GM12878 (cell line): Measurements from ENCODE around the gene CTNNBL1. TPM values are rescaled to one million over a fixed set of nuclear protein-coding genes. Genes with fewer than 3 reads are reported as not detected.

Source experiments
- ATAC-seq: fragments of 200-7000 bp; cut with Tn5 transposase; 3 replicates; pipeline ENCODE4 v1.9.1; 2020; ENCODE audit warnings: mild to moderate bottlenecking, moderate library complexity
- BruUV-seq: library from RNA; stranded (reverse); fragments of 400-500 nt; replicated peaks from 2 replicates; lab custom pipeline; 2021; lab: Mats Ljungman, UMichigan
- CTCF ChIA-PET: fragments of 300-600 bp; sonication (Branson Sonifier 250); formaldehyde crosslinking; extraction: SDS; loops from one replicate; lab custom pipeline; 2021; ENCODE audit warnings: inconsistent platforms; lab: Yijun Ruan, JAX
- POLR2A ChIA-PET: fragments of 350-600 bp; formaldehyde crosslinking; extraction: SDS; loops from one replicate; lab custom pipeline; 2021; ENCODE audit warnings: inconsistent platforms; lab: Charles Lee
- RAD21 ChIA-PET: fragments of 300-600 bp; sonication (Branson Sonifier 250); formaldehyde crosslinking; loops from one replicate; lab custom pipeline; 2023; ENCODE audit warnings: antibody characterized with exemption; ENCODE audit not compliant: unreplicated experiment; lab: Charles Lee
- SMC1A ChIA-PET: fragments of 300-600 bp; sonication (Branson Sonifier 250); formaldehyde crosslinking; loops from one replicate; lab custom pipeline; 2023; ENCODE audit not compliant: unreplicated experiment, uncharacterized antibody; lab: Charles Lee
- DNase-seq: peaks from one replicate; pipeline ENCODE4 v3.0.0-alpha.2; 2011; ENCODE audit warnings: low read depth, low spot score
- FAIRE-seq: peaks from 3 replicates; lab custom pipeline; 2011; peaks lifted over from hg19 to GRCh38; lab: Jason Lieb, UNC
- H2AFZ ChIP-seq: 2 replicates; pipeline ENCODE4 v1.6.0; 2011; ENCODE audit warnings: low read depth, low read length, control low read depth; ENCODE audit not compliant: control insufficient read depth
- H3K27ac ChIP-seq: 2 replicates; pipeline ENCODE4 v1.5.1; 2011; ENCODE audit warnings: control low read depth; ENCODE audit not compliant: control insufficient read depth, insufficient read depth
- H3K27me3 ChIP-seq, 2 experiments: replicated peaks in 1 of 2; 2 replicates each; pipeline versions ENCODE4 v1.6.0 to v1.6.1; 2011; ENCODE audit warnings: low read length in 1 of 2; ENCODE audit not compliant: control insufficient read depth in 2 of 2, insufficient read depth in 2 of 2
- H3K36me3 ChIP-seq, 2 experiments: 2 replicates each; pipeline ENCODE4 v1.5.1; 2011; ENCODE audit warnings: low read length in 1 of 2; ENCODE audit not compliant: control insufficient read depth in 2 of 2, insufficient read depth in 2 of 2
- H3K4me1 ChIP-seq: 2 replicates; pipeline ENCODE4 v1.6.1; 2011; ENCODE audit warnings: mild to moderate bottlenecking, low read length, moderate library complexity, mixed read lengths; ENCODE audit not compliant: control insufficient read depth, insufficient read depth
- H3K4me2 ChIP-seq: 2 replicates; pipeline ENCODE4 v1.6.0; 2011; ENCODE audit warnings: control low read depth; ENCODE audit not compliant: control insufficient read depth, insufficient read depth
- H3K4me3 ChIP-seq: fragments of 200-600 bp; sonication (generic); 2 replicates; pipeline ENCODE4 v1.5.1; 2016
- H3K79me2 ChIP-seq: 2 replicates; pipeline ENCODE4 v1.6.0; 2011; ENCODE audit warnings: low read length; ENCODE audit not compliant: control insufficient read depth, insufficient read depth
- H3K9ac ChIP-seq: 2 replicates; pipeline ENCODE4 v1.8.0; 2011; ENCODE audit warnings: low read length, control low read depth, mixed read lengths; ENCODE audit not compliant: control insufficient read depth, insufficient read depth
- H3K9me3 ChIP-seq: replicated peaks from 3 replicates; pipeline ENCODE4 v1.5.1; 2011; ENCODE audit warnings: mild to moderate bottlenecking, low read length; ENCODE audit not compliant: control insufficient read depth, insufficient read depth
- H4K20me1 ChIP-seq: 2 replicates; pipeline ENCODE4 v1.6.0; 2011; ENCODE audit not compliant: control insufficient read depth, insufficient read depth
- DPF2 ChIP-seq: fragments of 450-650 bp; IDR thresholded peaks from 2 replicates; pipeline ENCODE4 v1.6.1; 2017; ENCODE audit warnings: mild to moderate bottlenecking
- KLF5 ChIP-seq: fragments of 450-650 bp; IDR thresholded peaks from 2 replicates; pipeline ENCODE4 v1.6.1; 2014; ENCODE audit warnings: mild to moderate bottlenecking; ENCODE audit not compliant: partially characterized antibody
- PML ChIP-seq: IDR thresholded peaks from 2 replicates; pipeline ENCODE4 v1.6.1; 2012; ENCODE audit warnings: low read length, inconsistent platforms
- WGBS: methylation state at CpG from one replicate; pipeline ENCODE4 v1.1.6; 2016; ENCODE audit warnings: low lambda C conversion rate; ENCODE audit not compliant: insufficient replicate concordance, insufficient coverage; ENCODE audit errors: missing lambda C conversion rate; 5-methylcytosine and 5-hydroxymethylcytosine counted together
- in situ Hi-C: fragments of 300-500 bp; cut with MboI; formaldehyde crosslinking; loops from 9 replicates; pipeline ENCODE4 v1.14.3; 2018; ENCODE audit warnings: mixed read lengths
- intact Hi-C: fragments of 100-400 bp; cut with micrococcal nuclease; formaldehyde crosslinking; loops from one replicate; pipeline ENCODE4 v1.14.2; 2022; ENCODE audit not compliant: unreplicated experiment
- polyA plus RNA-seq, 11 experiments: library from polyadenylated mRNA; depleted of rRNA in 4 of 11; unstranded in 6 of 11; stranded (reverse) in 5 of 11; fragments of >200 nt; fragmentation: Nextera tagmentation in 4 of 11; fragmentation: Illumina TruSeq in 1 of 11; extraction: Ambion mirVana in 4 of 11; extraction: Trizol in 1 of 11; gene quantifications; 1 replicate in 1 of 11; 2 replicates in 10 of 11; pipeline versions ENCODE4 v1.2.1 to v1.2.3, GENCODE V29; 2011 to 2016; ENCODE audit warnings: inconsistent platforms in 2 of 11, missing spikeins in 2 of 11, low read depth in 1 of 11
- total RNA-seq, 4 experiments: library from RNA; depleted of rRNA in 3 of 4; stranded (reverse); fragments of >200 nt in 3 of 4; fragmentation: Illumina TruSeq in 1 of 4; extraction: Trizol in 1 of 4; gene quantifications; 2 replicates each; pipeline versions ENCODE4 v1.2.1 to v1.2.3, GENCODE V29; 2013 to 2021
- TF ChIP-seq, protein P1 (sequence below): fragments of 450-650 bp; IDR thresholded peaks from 2 replicates; pipeline ENCODE4 v1.6.1; 2017; ENCODE audit warnings: mild to moderate bottlenecking, moderate library complexity
- TF ChIP-seq, protein P2 (sequence below): IDR thresholded peaks from 2 replicates; pipeline ENCODE4 v1.6.1; 2011; ENCODE audit warnings: mild to moderate bottlenecking, low read depth, low read length, moderate library complexity; ENCODE audit not compliant: insufficient replicate concordance

CTNNBL1 gene
- total and polyA plus RNA-seq, 10 of the 15 experiments (the other 5 are each of a cell fraction or from before 2014, with no cell fraction given), result 43.1 to 102 (median 67.8) TPM

- TF ChIP-seq, protein P1, sequence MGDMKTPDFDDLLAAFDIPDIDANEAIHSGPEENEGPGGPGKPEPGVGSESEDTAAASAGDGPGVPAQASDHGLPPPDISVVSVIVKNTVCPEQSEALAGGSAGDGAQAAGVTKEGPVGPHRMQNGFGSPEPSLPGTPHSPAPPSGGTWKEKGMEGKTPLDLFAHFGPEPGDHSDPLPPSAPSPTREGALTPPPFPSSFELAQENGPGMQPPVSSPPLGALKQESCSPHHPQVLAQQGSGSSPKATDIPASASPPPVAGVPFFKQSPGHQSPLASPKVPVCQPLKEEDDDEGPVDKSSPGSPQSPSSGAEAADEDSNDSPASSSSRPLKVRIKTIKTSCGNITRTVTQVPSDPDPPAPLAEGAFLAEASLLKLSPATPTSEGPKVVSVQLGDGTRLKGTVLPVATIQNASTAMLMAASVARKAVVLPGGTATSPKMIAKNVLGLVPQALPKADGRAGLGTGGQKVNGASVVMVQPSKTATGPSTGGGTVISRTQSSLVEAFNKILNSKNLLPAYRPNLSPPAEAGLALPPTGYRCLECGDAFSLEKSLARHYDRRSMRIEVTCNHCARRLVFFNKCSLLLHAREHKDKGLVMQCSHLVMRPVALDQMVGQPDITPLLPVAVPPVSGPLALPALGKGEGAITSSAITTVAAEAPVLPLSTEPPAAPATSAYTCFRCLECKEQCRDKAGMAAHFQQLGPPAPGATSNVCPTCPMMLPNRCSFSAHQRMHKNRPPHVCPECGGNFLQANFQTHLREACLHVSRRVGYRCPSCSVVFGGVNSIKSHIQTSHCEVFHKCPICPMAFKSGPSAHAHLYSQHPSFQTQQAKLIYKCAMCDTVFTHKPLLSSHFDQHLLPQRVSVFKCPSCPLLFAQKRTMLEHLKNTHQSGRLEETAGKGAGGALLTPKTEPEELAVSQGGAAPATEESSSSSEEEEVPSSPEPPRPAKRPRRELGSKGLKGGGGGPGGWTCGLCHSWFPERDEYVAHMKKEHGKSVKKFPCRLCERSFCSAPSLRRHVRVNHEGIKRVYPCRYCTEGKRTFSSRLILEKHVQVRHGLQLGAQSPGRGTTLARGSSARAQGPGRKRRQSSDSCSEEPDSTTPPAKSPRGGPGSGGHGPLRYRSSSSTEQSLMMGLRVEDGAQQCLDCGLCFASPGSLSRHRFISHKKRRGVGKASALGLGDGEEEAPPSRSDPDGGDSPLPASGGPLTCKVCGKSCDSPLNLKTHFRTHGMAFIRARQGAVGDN, result no peak
- no peak for TF ChIP-seq DPF2
Measured at GRCh38 chr20:37879843-37880242, 186.0 kb downstream of the CTNNBL1 start (continued).

DNA sequence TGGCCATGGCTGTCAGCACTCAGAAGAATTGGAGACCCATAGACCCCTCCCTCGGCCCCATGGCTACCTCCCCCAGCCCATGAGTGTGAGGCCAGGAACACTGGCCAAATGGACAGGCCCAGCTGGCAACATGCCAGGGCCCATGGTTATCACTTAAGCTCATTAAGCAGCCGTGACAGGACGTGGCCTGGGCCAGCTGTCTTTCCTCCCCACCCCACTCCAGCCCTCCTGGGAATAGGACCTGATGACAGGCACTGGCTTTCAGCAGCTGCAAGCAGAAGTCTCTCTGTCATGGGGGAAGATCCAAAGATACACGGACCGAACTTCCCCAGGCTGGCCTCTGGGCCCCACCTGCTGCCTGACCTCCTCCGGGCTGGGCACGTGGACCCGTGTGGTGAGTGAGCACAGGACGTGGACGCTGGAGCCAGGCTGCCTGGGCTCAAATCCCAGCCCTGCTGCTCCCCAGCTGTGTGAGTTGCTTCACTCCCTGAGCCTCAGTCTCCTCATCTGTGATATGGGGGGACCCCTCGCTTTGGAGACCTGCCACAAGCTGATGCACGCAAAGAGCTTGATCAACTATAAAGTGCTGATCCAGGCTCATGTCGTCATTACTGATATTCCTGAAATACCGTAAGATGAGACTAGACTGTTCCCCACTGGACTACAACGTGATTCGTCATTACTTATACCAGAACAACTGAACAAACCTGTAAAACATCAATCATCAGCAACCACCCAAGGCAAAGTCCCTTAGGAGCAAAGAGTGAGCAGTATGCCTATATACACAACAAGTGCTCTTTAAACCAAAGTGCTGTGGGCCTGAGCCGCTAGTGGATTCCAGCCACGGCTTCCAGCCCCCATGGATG lies 187.1 kb downstream of the CTNNBL1 start:
- ChIA-PET CTCF (no interaction called here), SMC1A (no interaction called here), POLR2A (no interaction called here), RAD21 (no interaction called here)
- no peak overlapping the region for H3K27ac ChIP-seq
- H3K4me1 ChIP-seq, result no peaks in the 10 kb centered on the region
- H3K4me2 ChIP-seq, result no peak overlapping the region
- intact Hi-C loops (no loop called here), in situ Hi-C loops (no loop called here)
- ATAC-seq, result no peak
- no peak overlapping the region for H2AFZ ChIP-seq
- H3K36me3 ChIP-seq, result no peaks in the 10 kb centered on the region
- WGBS, result 60% methylated on average over 18 of the region's 18 CpGs
- no peaks in the 10 kb centered on the region for H3K79me2 ChIP-seq
- no peak overlapping the region for H3K4me3 ChIP-seq
- no TSS peak for BruUV-seq
- FAIRE-seq, result no peak
- no peaks in the 10 kb centered on the region for H4K20me1 ChIP-seq
- no peak for DNase-seq
- no peaks in the 10 kb centered on the region for H3K9me3 ChIP-seq
- H3K27me3 ChIP-seq, result no peaks in the 10 kb centered on the region
- TF ChIP-seq, protein P2, sequence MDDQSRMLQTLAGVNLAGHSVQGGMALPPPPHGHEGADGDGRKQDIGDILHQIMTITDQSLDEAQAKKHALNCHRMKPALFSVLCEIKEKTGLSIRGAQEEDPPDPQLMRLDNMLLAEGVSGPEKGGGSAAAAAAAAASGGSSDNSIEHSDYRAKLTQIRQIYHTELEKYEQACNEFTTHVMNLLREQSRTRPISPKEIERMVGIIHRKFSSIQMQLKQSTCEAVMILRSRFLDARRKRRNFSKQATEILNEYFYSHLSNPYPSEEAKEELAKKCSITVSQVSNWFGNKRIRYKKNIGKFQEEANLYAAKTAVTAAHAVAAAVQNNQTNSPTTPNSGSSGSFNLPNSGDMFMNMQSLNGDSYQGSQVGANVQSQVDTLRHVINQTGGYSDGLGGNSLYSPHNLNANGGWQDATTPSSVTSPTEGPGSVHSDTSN, result no peak
- no peak for TF ChIP-seq PML
- TF ChIP-seq KLF5, result no peak
- no peak overlapping the region for H3K9ac ChIP-seq
